Activated CD4-positive, alpha-beta memory T cell treated with anti-CD3 and anti-CD28 coated beads, Interleukin-2, amount 10 ng/mL, durations not matched to agents 7 days and 5 days (primary cell): Measurements from ENCODE around the gene MYLK. TPM values are rescaled to one million over a fixed set of nuclear protein-coding genes. Genes with fewer than 3 reads are reported as not detected.

Source experiments
- CTCF ChIA-PET: fragments of 350-600 bp; sonication (Branson Sonifier 250); formaldehyde crosslinking; loops from one replicate; lab custom pipeline; 2021; ENCODE audit warnings: antibody characterized with exemption, inconsistent platforms; lab: Charles Lee
- POLR2A ChIA-PET: fragments of 350-600 bp; sonication (Branson Sonifier 250); formaldehyde crosslinking; loops from one replicate; lab custom pipeline; 2021; ENCODE audit warnings: antibody characterized with exemption; lab: Charles Lee
- DNase-seq: peaks from one replicate; pipeline ENCODE4 v3.0.0-alpha.2; 2020
- H3K27ac Mint-ChIP-seq: one replicate; pipeline ENCODE4 v1.8.0; 2021; ENCODE audit warnings: mild to moderate bottlenecking, mixed read lengths
- H3K27me3 Mint-ChIP-seq: one replicate; pipeline ENCODE4 v1.8.0; 2021; ENCODE audit warnings: mixed read lengths
- H3K36me3 Mint-ChIP-seq: one replicate; pipeline ENCODE4 v1.8.0; 2021; ENCODE audit warnings: low read depth, mixed read lengths
- H3K4me1 Mint-ChIP-seq: one replicate; pipeline ENCODE4 v1.8.0; 2021; ENCODE audit warnings: mixed read lengths
- H3K4me3 Mint-ChIP-seq: one replicate; pipeline ENCODE4 v1.8.0; 2021; ENCODE audit warnings: mild to moderate bottlenecking, mixed read lengths
- H3K9me3 Mint-ChIP-seq: one replicate; pipeline ENCODE4 v1.8.0; 2021; ENCODE audit warnings: mixed read lengths
- total RNA-seq, 2 experiments: library from RNA; stranded (reverse); gene quantifications; one replicate each; pipeline ENCODE4 v1.2.3, GENCODE V29; 2021

Gene MYLK
- total RNA-seq, 2 experiments from 2014 or later = 0.50 to 0.68 TPM

DNA sequence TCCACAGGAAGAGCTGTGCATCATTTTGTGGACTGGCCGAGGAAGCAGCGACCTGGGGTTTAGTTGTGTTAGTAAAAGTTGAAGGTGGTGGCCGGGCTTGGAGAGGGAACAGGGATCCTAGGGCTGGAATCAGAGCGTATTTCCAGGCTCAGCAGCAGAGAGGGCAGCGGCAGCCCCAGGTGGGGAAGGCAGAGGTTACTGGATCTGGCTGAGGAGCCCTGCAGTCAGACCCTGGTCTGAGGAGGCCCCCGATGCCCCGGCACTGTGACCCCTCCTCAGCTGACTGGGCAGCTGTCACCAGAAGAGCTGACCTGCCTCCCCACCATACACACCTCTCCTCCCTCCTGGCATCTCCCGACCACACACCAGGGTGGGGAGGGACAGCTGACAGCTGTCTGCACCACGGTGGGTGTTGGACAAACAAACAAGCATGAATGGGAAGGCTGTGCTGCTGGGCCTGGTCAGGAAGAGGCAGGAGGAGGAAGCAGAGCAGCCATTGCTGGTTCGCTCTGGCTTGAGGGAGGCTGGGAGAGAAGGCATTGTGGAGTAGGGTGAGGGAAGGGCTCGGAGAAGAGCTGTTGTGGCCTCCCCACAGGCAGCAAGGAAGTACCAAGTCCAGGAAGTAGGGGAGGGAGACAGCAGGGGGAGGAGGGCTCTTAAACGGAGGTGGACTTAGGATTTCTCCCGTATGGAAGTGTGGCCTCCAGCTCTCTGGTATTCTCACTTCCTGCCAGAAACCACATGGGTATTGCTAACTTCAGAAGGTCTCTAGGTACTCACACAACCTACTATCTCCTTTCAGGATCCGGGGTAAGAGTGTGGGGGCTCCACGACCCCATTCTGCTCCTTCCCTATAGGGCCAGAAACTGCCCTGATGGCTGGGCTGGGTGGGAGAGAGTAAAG lies 249.7 kb downstream of the MYLK start:
- Mint-ChIP-seq H3K4me1 (no peaks in the 10 kb centered on the region), H3K36me3 (no peaks in the 10 kb centered on the region), H3K27me3 (no peaks in the 10 kb centered on the region), H3K9me3 (no peaks in the 10 kb centered on the region), H3K27ac (no peak overlapping the region), H3K4me3 (no peak overlapping the region)
- DNase-seq = no peak
- ChIA-PET CTCF (no interaction called here), POLR2A (no interaction called here)

DNA sequence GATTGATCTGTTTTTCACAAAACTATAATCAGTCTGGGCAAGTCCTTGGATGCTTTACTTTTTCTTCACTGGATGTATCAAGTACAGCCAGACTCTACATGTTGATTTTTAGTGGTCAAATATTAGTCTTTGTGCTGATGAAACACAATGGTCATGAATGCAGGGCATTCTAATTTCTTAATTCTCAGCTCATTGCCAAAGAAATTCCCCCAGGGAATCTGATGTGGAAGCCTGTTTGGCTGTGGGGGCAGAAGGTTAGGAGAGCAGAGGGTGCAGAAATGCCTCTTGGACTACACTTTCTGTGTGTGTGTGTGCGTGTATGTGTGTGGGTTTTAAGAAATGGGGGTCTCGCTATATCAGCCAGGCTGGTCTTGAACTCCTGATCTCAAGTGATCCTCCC lies 250.6 kb downstream of the MYLK start:
- Mint-ChIP-seq H3K4me3 (no peak overlapping the region), H3K36me3 (no peaks in the 10 kb centered on the region), H3K27ac (no peak overlapping the region), H3K27me3 (no peaks in the 10 kb centered on the region), H3K4me1 (no peaks in the 10 kb centered on the region), H3K9me3 (no peaks in the 10 kb centered on the region)
- DNase-seq = no peak
- CTCF ChIA-PET = no interaction called here
- POLR2A ChIA-PET = no interaction called here

DNA sequence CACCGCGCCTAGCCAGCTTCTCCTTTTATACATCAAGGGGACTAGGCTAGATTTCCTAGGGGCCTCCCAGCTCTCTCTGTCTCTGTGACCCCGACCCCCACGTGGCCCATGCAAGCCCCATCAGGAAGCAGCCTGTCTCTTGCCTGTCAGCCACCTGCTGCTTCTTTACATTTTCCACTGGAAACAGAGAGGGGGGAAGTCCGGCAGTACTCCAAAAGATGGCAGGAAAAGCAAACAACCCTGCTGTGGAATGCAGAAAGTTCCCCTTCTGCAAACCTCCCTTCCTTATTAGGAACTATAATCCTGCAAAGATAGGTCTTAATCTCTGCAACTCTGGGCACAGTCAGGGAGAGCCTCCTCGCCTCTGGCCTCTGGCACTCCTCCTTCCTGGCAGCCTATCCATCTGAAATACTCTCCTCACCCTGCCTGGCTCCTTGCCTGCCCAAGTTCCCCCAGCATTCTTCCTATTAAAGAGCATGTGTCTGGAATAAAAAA lies 251.9 kb downstream of the MYLK start:
- Mint-ChIP-seq H3K4me3 (no peak overlapping the region), H3K9me3 (no peaks in the 10 kb centered on the region), H3K4me1 (no peaks in the 10 kb centered on the region), H3K27ac (no peak overlapping the region), H3K27me3 (no peaks in the 10 kb centered on the region), H3K36me3 (no peaks in the 10 kb centered on the region)
- CTCF ChIA-PET = no interaction called here
- no peak for DNase-seq
- POLR2A ChIA-PET = no interaction called here

DNA sequence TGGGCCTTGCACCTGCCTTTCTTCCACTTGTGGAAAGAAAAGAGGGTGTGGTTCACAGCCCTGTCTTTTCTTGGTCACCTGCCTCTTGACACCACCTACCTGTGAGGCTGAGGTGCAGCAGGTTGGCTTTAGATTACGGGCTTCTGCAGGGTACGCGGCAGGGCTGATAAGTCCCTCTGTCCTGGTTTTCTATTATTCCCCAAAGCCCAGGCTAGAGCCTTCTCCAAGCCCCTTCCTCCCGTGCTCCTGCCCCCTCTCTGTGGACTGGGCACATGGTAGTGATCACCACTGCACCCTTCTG lies 254.4 kb downstream of the MYLK start:
- H3K27ac Mint-ChIP-seq = no peak overlapping the region
- H3K4me3 Mint-ChIP-seq = no peak overlapping the region
- no peaks in the 10 kb centered on the region for H3K4me1 Mint-ChIP-seq
- ChIA-PET CTCF (no interaction called here), POLR2A (no interaction called here)
- DNase-seq = no peak
- no peaks in the 10 kb centered on the region for H3K36me3 Mint-ChIP-seq
- no peaks in the 10 kb centered on the region for H3K9me3 Mint-ChIP-seq
- H3K27me3 Mint-ChIP-seq = no peaks in the 10 kb centered on the region

DNA sequence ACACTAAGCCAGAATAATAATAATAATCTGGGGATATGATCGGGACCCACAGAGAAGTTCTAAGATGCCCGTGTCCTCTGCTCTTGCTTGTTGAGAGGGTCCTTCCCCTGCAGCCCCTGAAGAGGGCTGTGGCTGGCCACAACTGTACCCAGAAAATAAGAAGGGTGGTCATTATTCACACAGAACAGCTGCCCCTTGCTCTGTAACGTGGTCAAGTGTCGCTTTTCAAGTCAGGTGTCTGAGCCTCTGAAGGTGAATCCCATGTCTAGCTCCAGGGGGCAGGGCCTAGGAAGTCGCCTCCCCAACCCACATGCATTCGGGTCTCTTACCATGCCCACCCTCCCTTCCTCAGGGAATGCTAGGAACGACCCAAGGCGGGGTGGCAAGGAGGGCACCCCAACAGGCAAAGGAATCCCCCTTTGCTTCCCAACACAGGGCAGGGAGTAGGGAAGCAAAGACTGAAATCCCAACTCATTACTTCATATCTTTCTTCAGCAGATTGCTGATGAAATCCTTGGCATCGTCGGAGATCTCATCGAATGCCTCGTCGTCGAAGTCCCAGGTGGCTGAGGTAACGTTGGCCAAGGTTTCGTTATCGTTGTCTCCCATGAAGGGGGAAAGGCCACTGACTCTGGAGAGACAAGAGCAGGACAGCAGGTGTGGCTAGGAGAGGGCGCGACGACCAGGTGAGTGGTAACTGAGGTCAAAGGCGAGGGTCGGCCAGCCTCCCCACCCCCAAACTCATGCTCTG lies 255.0 kb downstream of the MYLK start:
- DNase-seq = no peak
- Mint-ChIP-seq H3K4me1 (no peaks in the 10 kb centered on the region), H3K27me3 (no peaks in the 10 kb centered on the region), H3K27ac (no peak overlapping the region), H3K4me3 (no peak overlapping the region), H3K36me3 (no peaks in the 10 kb centered on the region), H3K9me3 (no peaks in the 10 kb centered on the region)
- ChIA-PET CTCF (interaction anchor here (1.0 kb wide), 1 partner anchor 12 kb away, joined by 3 read pairs; no protein-coding TSS in a partner anchor), POLR2A (no interaction called here)

DNA sequence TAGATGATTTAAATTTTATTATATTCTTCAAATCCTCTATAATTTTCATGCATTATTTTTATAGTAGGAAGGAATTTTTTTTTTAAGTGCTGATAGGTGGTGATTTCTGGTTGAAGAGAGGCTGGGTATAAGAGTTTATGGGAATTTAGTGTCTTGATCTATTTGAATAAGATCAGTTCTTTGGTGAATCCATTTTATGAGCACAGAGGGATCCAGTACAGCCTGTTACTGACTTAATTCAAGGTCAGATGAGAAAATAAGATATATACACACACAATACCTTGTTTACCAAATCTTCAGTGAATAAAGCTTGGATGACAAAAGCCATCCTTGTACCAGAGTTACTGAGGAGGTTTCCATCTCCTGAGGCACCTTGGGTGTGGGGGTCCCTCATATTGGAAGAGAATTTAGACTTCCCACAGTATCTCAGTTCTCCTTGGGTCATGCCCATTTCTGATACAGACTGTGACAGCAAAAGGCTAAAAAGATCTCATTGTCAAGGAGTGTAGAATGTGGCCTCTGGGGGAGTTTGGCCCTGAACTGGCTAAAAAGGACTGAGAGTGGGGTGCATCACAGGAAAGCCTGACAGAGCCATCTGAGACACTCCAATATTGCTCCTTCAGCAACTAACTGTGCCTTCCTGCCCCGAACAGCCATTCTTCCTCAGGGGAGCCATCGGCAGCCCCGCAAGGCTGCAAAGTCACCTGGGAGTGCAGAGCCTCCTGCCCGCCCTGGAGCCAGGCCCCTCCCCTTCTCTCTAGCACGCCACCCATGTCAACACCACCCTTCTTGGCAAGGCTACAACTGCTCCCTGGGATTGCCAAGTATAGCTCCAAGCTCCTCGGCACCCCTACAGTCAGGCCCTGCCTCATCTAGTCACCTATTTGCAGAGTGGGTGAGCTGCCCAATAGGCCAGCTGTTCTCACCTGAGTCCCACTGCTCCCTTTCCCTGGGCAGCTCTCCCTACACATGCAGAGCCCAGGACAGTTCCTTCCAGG lies 256.2 kb downstream of the MYLK start:
- Mint-ChIP-seq H3K9me3 (no peaks in the 10 kb centered on the region), H3K36me3 (no peaks in the 10 kb centered on the region), H3K27ac (no peak overlapping the region), H3K4me1 (no peaks in the 10 kb centered on the region), H3K4me3 (no peak overlapping the region), H3K27me3 (peaks cover 1% of the 10 kb centered on the region)
- POLR2A ChIA-PET = no interaction called here
- CTCF ChIA-PET = interaction anchor here (1.0 kb wide), 1 partner anchor 13 kb away, joined by 3 read pairs; no protein-coding TSS in a partner anchor
- no peak for DNase-seq

DNA sequence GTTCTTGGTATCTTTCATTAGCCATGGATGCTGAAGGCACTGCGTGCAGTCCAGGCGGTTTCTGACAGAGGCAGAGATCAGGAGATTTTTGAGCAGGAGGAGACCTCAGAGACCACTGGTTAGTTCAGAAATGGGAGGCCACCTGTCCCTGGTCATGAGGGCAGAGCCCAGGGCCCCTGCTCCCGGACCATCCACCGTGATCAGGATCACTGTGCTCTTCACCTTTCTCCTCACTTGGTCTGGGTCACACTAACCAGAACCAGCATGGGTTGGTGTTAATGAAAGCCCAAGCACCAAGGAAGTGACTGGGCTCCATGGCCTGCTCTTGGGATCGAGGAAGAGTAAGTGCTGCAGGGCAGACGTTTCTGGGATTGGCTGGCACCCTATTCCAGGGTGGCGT lies 257.3 kb downstream of the MYLK start:
- no peaks in the 10 kb centered on the region for H3K9me3 Mint-ChIP-seq
- H3K27ac Mint-ChIP-seq = no peak overlapping the region
- ChIA-PET CTCF (no interaction called here), POLR2A (no interaction called here)
- peaks cover 1% of the 10 kb centered on the region for H3K27me3 Mint-ChIP-seq
- H3K4me1 Mint-ChIP-seq = no peaks in the 10 kb centered on the region
- H3K36me3 Mint-ChIP-seq = no peaks in the 10 kb centered on the region
- DNase-seq = no peak
- no peak overlapping the region for H3K4me3 Mint-ChIP-seq

DNA sequence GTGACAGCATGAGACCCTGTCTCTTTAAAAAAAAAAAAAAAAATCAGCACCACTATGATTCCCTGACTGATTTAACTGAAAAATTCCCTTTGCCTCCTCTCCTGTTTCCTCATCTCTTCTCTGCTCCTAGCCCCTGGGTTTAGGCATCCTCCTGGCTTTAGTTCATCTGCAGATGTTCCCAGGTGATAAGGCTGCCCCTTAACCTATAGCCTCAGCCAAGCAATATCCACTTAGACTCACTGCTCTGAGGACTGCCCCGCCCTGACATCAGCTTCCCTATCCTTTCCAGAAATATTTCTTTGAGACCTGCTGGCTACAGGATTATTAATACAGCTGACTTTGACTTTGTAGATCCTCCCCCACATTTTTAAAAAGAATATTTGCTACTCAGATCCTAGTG lies 259.8 kb downstream of the MYLK start:
- POLR2A ChIA-PET = no interaction called here
- CTCF ChIA-PET = interaction anchor here (0.8 kb wide), 1 partner anchor 18 kb away, joined by 4 read pairs; no protein-coding TSS in a partner anchor
- no peaks in the 10 kb centered on the region for H3K9me3 Mint-ChIP-seq
- no peak overlapping the region for H3K4me3 Mint-ChIP-seq
- peaks cover 1% of the 10 kb centered on the region for H3K27me3 Mint-ChIP-seq
- DNase-seq = no peak
- no peak overlapping the region for H3K27ac Mint-ChIP-seq
- H3K36me3 Mint-ChIP-seq = no peaks in the 10 kb centered on the region
- H3K4me1 Mint-ChIP-seq = no peaks in the 10 kb centered on the region

DNA sequence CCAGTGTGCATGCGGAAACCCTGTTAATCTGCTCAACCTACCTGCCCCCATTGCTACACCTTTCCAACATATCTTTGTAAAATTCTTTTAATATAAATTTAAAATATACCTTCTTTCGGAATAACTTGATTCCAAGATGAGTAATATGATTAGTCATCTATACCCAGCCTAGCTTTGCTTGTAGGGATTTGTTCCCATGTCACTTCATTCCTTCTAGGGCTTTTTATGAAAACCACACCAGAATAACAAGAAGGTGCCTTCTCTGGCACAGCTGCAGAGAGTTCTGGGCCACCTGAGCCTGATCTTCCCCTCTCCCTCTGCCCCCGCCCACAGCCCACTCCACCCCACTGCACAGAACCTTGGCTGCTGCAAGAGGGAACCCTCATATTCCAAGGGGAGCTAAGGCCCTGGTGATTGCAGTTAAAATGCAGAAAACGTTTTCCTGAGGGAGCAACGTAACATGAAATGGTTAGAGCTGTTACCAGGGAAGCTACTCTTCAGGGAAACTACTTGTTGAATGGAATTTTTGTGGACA lies 260.7 kb downstream of the MYLK start:
- Mint-ChIP-seq H3K4me3 (no peak overlapping the region), H3K27ac (no peak overlapping the region), H3K4me1 (no peaks in the 10 kb centered on the region), H3K36me3 (no peaks in the 10 kb centered on the region), H3K27me3 (peaks cover 1% of the 10 kb centered on the region), H3K9me3 (no peaks in the 10 kb centered on the region)
- ChIA-PET CTCF (no interaction called here), POLR2A (no interaction called here)
- DNase-seq = no peak

DNA sequence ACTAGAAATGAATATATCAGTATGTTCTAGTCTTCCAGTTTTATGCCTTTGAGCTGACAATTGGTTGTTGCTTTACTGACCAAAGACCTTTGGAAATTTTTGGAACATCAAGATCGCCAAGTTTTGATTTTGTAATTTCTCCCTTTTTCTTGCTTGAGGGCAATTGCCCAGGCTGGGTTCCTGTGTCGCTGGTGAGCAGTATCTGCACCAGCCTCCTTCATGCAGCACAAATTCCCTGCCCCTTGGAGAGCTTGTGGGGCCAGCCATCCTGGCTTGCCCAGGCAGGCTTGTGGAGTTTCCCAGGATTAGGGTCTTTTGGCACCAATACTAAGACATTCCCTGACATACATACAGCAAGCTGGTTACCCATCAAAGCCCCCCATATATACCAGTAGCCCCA lies 261.4 kb downstream of the MYLK start:
- Mint-ChIP-seq H3K4me3 (no peak overlapping the region), H3K9me3 (no peaks in the 10 kb centered on the region), H3K27me3 (peaks cover 1% of the 10 kb centered on the region), H3K36me3 (no peaks in the 10 kb centered on the region), H3K4me1 (no peaks in the 10 kb centered on the region), H3K27ac (no peak overlapping the region)
- no peak for DNase-seq
- ChIA-PET POLR2A (no interaction called here), CTCF (no interaction called here)

DNA sequence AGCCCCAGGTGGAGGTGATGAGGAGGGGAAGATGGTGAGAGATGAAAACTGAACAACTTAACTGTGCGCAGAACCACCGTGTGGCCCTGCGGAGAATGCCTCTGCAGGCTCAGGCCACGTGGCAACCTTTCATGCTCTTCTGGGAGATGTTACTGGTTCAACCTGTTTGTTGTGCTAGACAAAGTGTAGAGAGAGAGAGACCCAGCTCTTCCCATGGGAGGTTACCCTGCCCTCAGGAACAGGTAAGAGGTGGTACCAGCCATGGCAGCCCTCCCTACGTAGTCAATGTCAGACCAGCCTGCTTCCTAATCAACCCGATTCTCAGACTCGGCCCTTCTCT lies 262.3 kb downstream of the MYLK start:
- CTCF ChIA-PET = no interaction called here
- H3K27me3 Mint-ChIP-seq = peaks cover 1% of the 10 kb centered on the region
- no peaks in the 10 kb centered on the region for H3K36me3 Mint-ChIP-seq
- H3K4me3 Mint-ChIP-seq = no peak overlapping the region
- no peak overlapping the region for H3K27ac Mint-ChIP-seq
- no peaks in the 10 kb centered on the region for H3K4me1 Mint-ChIP-seq
- POLR2A ChIA-PET = no interaction called here
- H3K9me3 Mint-ChIP-seq = no peaks in the 10 kb centered on the region
- DNase-seq = no peak

DNA sequence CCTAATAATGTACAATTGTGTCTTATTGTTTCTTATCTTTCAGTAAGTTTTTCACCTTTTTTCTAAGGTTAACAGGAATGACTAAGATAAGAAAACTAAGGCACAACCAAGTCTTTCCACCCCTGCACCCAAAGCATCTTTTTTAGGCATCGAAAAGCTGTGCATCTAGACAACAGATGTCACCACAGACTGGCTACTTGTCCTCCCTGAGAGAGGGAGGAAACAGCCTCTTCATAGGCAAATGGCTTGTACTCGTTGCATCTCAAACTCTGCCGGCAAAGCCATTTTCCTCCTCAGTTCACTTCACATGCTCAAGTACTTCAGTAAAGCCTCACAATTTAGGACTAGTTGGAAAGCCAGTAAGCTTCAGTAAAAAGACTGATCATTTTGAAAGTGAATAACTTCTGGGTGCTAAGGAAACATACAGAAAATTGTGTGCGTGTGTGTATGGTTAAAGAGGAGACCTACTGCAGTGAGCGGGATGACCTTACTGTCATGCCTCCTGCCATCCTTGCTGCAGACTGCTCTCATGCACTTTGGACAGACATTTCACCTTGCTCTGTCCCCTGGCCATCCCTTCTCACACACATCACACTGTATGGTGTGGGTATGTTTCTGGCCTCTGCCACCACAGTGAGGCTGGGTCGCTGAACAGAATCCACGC lies 262.8 kb downstream of the MYLK start:
- no peaks in the 10 kb centered on the region for H3K9me3 Mint-ChIP-seq
- H3K4me1 Mint-ChIP-seq = no peaks in the 10 kb centered on the region
- no peak overlapping the region for H3K27ac Mint-ChIP-seq
- ChIA-PET CTCF (no interaction called here), POLR2A (no interaction called here)
- DNase-seq = no peak
- H3K4me3 Mint-ChIP-seq = no peak overlapping the region
- H3K36me3 Mint-ChIP-seq = no peaks in the 10 kb centered on the region
- H3K27me3 Mint-ChIP-seq = peaks cover 1% of the 10 kb centered on the region
